Activated CD4-positive, alpha-beta memory T cell treated with anti-CD3 and anti-CD28 coated beads, Interleukin-2, amount 10 ng/mL, durations not matched to agents 7 days and 5 days (primary cell): ENCODE results near the gene CLDND2. TPM values are rescaled to one million over a fixed set of nuclear protein-coding genes. Genes with fewer than 3 reads are reported as not detected.

Experiments used
- CTCF ChIA-PET: fragments of 350-600 bp; sonication (Branson Sonifier 250); formaldehyde crosslinking; loops from one replicate; lab custom pipeline; 2021; ENCODE audit warnings: antibody characterized with exemption, inconsistent platforms; lab: Charles Lee
- POLR2A ChIA-PET: fragments of 350-600 bp; sonication (Branson Sonifier 250); formaldehyde crosslinking; loops from one replicate; lab custom pipeline; 2021; ENCODE audit warnings: antibody characterized with exemption; lab: Charles Lee
- DNase-seq: peaks from one replicate; pipeline ENCODE4 v3.0.0-alpha.2; 2020
- H3K27ac Mint-ChIP-seq: one replicate; pipeline ENCODE4 v1.8.0; 2021; ENCODE audit warnings: mild to moderate bottlenecking, mixed read lengths
- H3K27me3 Mint-ChIP-seq: one replicate; pipeline ENCODE4 v1.8.0; 2021; ENCODE audit warnings: mixed read lengths
- H3K36me3 Mint-ChIP-seq: one replicate; pipeline ENCODE4 v1.8.0; 2021; ENCODE audit warnings: low read depth, mixed read lengths
- H3K4me1 Mint-ChIP-seq: one replicate; pipeline ENCODE4 v1.8.0; 2021; ENCODE audit warnings: mixed read lengths
- H3K4me3 Mint-ChIP-seq: one replicate; pipeline ENCODE4 v1.8.0; 2021; ENCODE audit warnings: mild to moderate bottlenecking, mixed read lengths
- H3K9me3 Mint-ChIP-seq: one replicate; pipeline ENCODE4 v1.8.0; 2021; ENCODE audit warnings: mixed read lengths
- total RNA-seq, 2 experiments: library from RNA; stranded (reverse); gene quantifications; one replicate each; pipeline ENCODE4 v1.2.3, GENCODE V29; 2021

The CLDND2 gene
- total RNA-seq, 2 experiments from 2014 or later = 6.4 to 8.2 TPM

DNA sequence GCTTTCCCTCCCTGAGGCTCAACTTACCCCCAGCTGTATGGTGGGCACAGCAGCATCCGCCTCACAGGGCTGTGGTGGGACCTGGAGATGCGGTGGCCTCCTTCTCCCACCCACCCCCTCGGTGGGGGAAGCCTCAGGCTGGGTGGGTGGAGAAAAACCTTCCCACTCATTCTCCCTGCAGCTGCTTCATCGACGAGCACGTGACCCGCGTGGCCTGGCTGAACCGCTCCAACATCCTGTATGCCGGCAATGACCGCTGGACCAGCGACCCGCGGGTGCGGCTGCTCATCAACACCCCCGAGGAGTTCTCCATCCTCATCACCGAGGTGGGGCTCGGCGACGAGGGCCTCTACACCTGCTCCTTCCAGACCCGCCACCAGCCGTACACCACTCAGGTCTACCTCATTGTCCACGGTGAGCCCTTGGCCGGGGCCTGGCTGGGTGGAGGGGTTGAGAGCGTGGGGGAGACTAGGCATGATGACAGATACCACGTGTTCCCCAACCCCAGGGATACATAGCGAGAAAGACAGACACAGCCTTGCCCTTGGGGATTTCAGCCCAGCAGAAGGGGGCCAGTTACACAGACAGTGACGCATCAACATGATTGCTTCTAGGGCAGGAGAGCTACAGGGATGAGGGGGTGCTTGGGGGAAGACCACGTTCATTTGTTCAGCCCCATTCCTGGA is 45.2 kb downstream of the CLDND2 start:
- POLR2A ChIA-PET = no interaction called here
- Mint-ChIP-seq H3K4me3 (no peak overlapping the region), H3K27ac (no peak overlapping the region), H3K9me3 (no peaks in the 10 kb centered on the region), H3K36me3 (no peaks in the 10 kb centered on the region), H3K27me3 (peaks cover 47% of the 10 kb centered on the region), H3K4me1 (peaks cover 23% of the 10 kb centered on the region)
- DNase-seq = no peak
- CTCF ChIA-PET = interaction anchor here (0.6 kb wide), 1 partner anchor 15 kb away, joined by 3 read pairs; no protein-coding TSS in a partner anchor

GRCh38 chr19:51321799-51322198 is 47.0 kb downstream of the CLDND2 start:
- H3K27me3 Mint-ChIP-seq = peaks cover 41% of the 10 kb centered on the region
- H3K27ac Mint-ChIP-seq = no peak overlapping the region
- ChIA-PET CTCF (no interaction called here), POLR2A (no interaction called here)
- H3K4me1 Mint-ChIP-seq = peaks cover 16% of the 10 kb centered on the region
- DNase-seq = no peak
- no peaks in the 10 kb centered on the region for H3K36me3 Mint-ChIP-seq
- no peaks in the 10 kb centered on the region for H3K9me3 Mint-ChIP-seq
- no peak overlapping the region for H3K4me3 Mint-ChIP-seq

GRCh38 chr19:51320280-51320657 is 48.5 kb downstream of the CLDND2 start:
- ChIA-PET POLR2A (no interaction called here), CTCF (no interaction called here)
- H3K27me3 Mint-ChIP-seq = peaks cover 34% of the 10 kb centered on the region
- no peak overlapping the region for H3K27ac Mint-ChIP-seq
- no peaks in the 10 kb centered on the region for H3K36me3 Mint-ChIP-seq
- no peak overlapping the region for H3K4me3 Mint-ChIP-seq
- H3K9me3 Mint-ChIP-seq = no peaks in the 10 kb centered on the region
- no peak for DNase-seq
- H3K4me1 Mint-ChIP-seq = peaks cover 4% of the 10 kb centered on the region

DNA sequence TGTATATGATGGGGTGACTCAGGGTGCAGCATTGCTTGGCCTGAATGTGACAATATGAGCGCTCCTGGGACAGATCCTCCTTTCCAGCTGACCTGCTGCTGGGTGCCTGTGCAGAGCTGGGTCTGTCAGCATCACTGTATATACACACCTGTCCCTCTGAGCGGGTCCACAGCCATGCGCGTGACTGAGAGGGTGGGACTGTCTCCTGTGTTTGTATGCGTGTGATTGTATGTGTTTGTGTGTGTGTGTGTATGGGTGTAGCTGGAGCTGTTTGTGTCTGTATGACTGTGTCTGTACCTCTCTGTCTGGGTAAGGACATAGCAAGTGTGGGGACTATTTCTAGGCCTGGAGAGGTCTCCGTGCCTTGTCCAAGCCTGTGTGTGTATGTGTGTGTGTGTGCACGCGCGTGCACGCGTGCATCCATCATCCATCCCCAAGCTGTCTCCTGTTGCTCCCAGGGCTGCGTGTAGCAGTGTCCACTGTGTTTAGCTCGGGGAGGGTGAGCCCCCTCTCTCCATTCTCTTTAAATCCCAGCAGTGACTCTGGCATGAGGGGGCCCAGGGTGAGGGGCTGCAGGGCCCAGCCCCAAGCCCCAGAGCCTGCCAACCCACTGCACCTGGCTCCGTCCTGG is 49.0 kb downstream of the CLDND2 start:
- Mint-ChIP-seq H3K36me3 (no peaks in the 10 kb centered on the region), H3K4me1 (peaks cover 3% of the 10 kb centered on the region), H3K27ac (no peak overlapping the region), H3K4me3 (no peak overlapping the region), H3K9me3 (no peaks in the 10 kb centered on the region), H3K27me3 (peaks cover 37% of the 10 kb centered on the region)
- POLR2A ChIA-PET = no interaction called here
- CTCF ChIA-PET = no interaction called here
- DNase-seq = no peak

- Mint-ChIP-seq H3K4me3 (no peak overlapping the region), H3K27ac (no peak overlapping the region), H3K27me3 (peaks cover 37% of the 10 kb centered on the region), H3K4me1 (peaks cover 3% of the 10 kb centered on the region), H3K36me3 (no peaks in the 10 kb centered on the region), H3K9me3 (no peaks in the 10 kb centered on the region)
- no peak for DNase-seq
- POLR2A ChIA-PET = no interaction called here
- CTCF ChIA-PET = no interaction called here
Observed at GRCh38 chr19:51318687-51319648, 49.8 kb downstream of the CLDND2 start.

- CTCF ChIA-PET = no interaction called here
- H3K9me3 Mint-ChIP-seq = no peaks in the 10 kb centered on the region
Observed at GRCh38 chr19:51317968-51318367, 50.8 kb downstream of the CLDND2 start.

GRCh38 chr19:51317376-51317775 is 51.4 kb downstream of the CLDND2 start:
- peaks cover 7% of the 10 kb centered on the region for H3K4me1 Mint-ChIP-seq
- H3K36me3 Mint-ChIP-seq = no peaks in the 10 kb centered on the region
- H3K27ac Mint-ChIP-seq = no peak overlapping the region
- no peak overlapping the region for H3K4me3 Mint-ChIP-seq
- peaks cover 33% of the 10 kb centered on the region for H3K27me3 Mint-ChIP-seq
- no peak for DNase-seq
- H3K9me3 Mint-ChIP-seq = no peaks in the 10 kb centered on the region
- CTCF ChIA-PET = no interaction called here
- POLR2A ChIA-PET = no interaction called here

More at GRCh38 chr19:51317968-51318367, 50.8 kb downstream of the CLDND2 start:
- H3K4me3 Mint-ChIP-seq = no peak overlapping the region
- H3K4me1 Mint-ChIP-seq = peaks cover 7% of the 10 kb centered on the region
- DNase-seq = no peak
- POLR2A ChIA-PET = no interaction called here
- H3K27ac Mint-ChIP-seq = no peak overlapping the region
- H3K36me3 Mint-ChIP-seq = no peaks in the 10 kb centered on the region
- H3K27me3 Mint-ChIP-seq = peaks cover 35% of the 10 kb centered on the region

Other genes starting within 250 kb of the CLDND2 start
- gene SIGLEC9, start 244.1 kb downstream of the CLDND2 start, total RNA-seq = 1 to 10 TPM; 1.1 to 1.7 TPM
- not detected for gene SIGLEC7, start 226.7 kb downstream of the CLDND2 start, total RNA-seq
- gene CD33, start 143.9 kb downstream of the CLDND2 start, total RNA-seq = 10 to 100 TPM; 21.1 to 23.7 TPM
- gene SIGLECL1, start 117.9 kb downstream of the CLDND2 start, total RNA-seq = under 1 TPM in 1 of 2 experiments, not detected in 1; 0.18 TPM
- under 1 TPM; 0.68 to 0.81 TPM for gene IGLON5, start 57.4 kb downstream of the CLDND2 start, total RNA-seq
- 1 to 10 TPM; 2.3 to 2.5 TPM for gene VSIG10L, start 26.9 kb downstream of the CLDND2 start, total RNA-seq
- gene ETFB, start 2.6 kb downstream of the CLDND2 start, total RNA-seq = 100 to 1,000 TPM; 126 to 131 TPM
- 100 to 1,000 TPM; 417 to 428 TPM for gene NKG7, start 3.7 kb upstream of the CLDND2 start, total RNA-seq
- not detected for gene LIM2, start 19.0 kb upstream of the CLDND2 start, total RNA-seq
- not detected for gene C19orf84, start 21.6 kb upstream of the CLDND2 start, total RNA-seq
- under 1 TPM; 0.45 to 0.88 TPM for gene SIGLEC10, start 48.6 kb upstream of the CLDND2 start, total RNA-seq
- not detected for gene SIGLEC8, start 89.5 kb upstream of the CLDND2 start, total RNA-seq
- not detected for gene CEACAM18, start 109.5 kb upstream of the CLDND2 start, total RNA-seq
- gene SIGLEC12, start 132.8 kb upstream of the CLDND2 start, total RNA-seq = under 1 TPM; 0.35 to 0.43 TPM
- gene SIGLEC6, start 162.7 kb upstream of the CLDND2 start, total RNA-seq = under 1 TPM; 0.15 to 0.48 TPM
- gene ZNF175, start 202.3 kb upstream of the CLDND2 start, total RNA-seq = 1 to 10 TPM; 5.5 to 7.1 TPM